ENCODE data around the gene SLC5A6.

DNA sequence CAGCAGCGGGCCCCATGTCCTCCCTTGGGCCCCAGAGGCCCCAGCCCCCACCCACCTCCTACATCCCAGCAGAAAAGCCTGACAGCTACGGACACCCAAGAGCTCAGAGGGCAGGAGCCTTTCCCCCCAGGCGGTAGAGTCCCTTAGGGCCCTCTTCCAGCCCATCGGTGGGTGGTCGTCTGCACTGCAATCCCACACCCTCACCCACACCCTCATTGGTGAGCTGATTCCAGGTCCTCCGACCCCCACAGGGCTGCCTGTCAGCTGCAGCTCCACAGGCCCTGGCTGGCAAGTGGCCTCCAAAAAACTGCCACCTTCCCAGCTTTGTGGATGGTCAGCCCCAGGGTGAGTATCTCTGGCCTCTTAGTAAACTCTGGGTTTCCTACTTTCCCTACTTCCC lies 52.8 kb downstream of the SLC5A6 start:
- TF ChIP-seq, protein P1, sequence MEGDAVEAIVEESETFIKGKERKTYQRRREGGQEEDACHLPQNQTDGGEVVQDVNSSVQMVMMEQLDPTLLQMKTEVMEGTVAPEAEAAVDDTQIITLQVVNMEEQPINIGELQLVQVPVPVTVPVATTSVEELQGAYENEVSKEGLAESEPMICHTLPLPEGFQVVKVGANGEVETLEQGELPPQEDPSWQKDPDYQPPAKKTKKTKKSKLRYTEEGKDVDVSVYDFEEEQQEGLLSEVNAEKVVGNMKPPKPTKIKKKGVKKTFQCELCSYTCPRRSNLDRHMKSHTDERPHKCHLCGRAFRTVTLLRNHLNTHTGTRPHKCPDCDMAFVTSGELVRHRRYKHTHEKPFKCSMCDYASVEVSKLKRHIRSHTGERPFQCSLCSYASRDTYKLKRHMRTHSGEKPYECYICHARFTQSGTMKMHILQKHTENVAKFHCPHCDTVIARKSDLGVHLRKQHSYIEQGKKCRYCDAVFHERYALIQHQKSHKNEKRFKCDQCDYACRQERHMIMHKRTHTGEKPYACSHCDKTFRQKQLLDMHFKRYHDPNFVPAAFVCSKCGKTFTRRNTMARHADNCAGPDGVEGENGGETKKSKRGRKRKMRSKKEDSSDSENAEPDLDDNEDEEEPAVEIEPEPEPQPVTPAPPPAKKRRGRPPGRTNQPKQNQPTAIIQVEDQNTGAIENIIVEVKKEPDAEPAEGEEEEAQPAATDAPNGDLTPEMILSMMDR (conservative IDR thresholded peaks at IDR 0.05): no peak
- no peak for TF ChIP-seq EZH2 (IDR thresholded peaks at IDR 0.05; ENCODE audit: low read depth)
